ENCODE measurements around the gene ACE.

The ACE gene

GRCh38 chr17:63445954-63446752 lies 30.7 kb upstream of the ACE start, which contains the start of gene CYB561 (continued):
- TF ChIP-seq, protein P1, sequence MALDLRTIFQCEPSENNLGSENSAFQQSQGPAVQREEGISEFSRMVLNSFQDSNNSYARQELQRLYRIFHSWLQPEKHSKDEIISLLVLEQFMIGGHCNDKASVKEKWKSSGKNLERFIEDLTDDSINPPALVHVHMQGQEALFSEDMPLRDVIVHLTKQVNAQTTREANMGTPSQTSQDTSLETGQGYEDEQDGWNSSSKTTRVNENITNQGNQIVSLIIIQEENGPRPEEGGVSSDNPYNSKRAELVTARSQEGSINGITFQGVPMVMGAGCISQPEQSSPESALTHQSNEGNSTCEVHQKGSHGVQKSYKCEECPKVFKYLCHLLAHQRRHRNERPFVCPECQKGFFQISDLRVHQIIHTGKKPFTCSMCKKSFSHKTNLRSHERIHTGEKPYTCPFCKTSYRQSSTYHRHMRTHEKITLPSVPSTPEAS (tag by site-specific recombination; IDR thresholded peaks at IDR 0.05) = no peak

- POLR2A ChIA-PET = interaction anchor here (0.9 kb wide), 1 partner anchor 183 kb away, joined by 3 read pairs; no protein-coding TSS in a partner anchor
- TF ChIP-seq GLI4 (tag by site-specific recombination; IDR thresholded peaks at IDR 0.05) (no peak), KLF8 (tag by site-specific recombination; IDR thresholded peaks at IDR 0.05) (peak; percentile 23; the same call in 1 of the 2 replicates), SP2 (tag by site-specific recombination; IDR thresholded peaks at IDR 0.05) (peak; percentile 31; the same call in 1 of the 2 replicates), TRIM28 (IDR thresholded peaks at IDR 0.05; ENCODE audit: borderline replicate concordance, low read length) (no peak), ZNF433 (tag by site-specific recombination; IDR thresholded peaks at IDR 0.05; ENCODE audit: low read depth) (no peak), ZNF580 (tag by site-specific recombination; IDR thresholded peaks at IDR 0.05) (no peak), ZFP3 (tag by site-specific recombination; IDR thresholded peaks at IDR 0.05; ENCODE audit: low read depth) (no peak), ZNF280D (tag by site-specific recombination; IDR thresholded peaks at IDR 0.05) (no peak), ZNF529 (tag by site-specific recombination; IDR thresholded peaks at IDR 0.05; ENCODE audit: insufficient replicate concordance) (no peak), MEIS1 (CRISPR knock-in tag; IDR thresholded peaks at IDR 0.05; ENCODE audit: borderline replicate concordance) (0 out of 2 replicates have a peak, but pooled peaks have one; percentile 0)
- TF ChIP-seq, protein P2, sequence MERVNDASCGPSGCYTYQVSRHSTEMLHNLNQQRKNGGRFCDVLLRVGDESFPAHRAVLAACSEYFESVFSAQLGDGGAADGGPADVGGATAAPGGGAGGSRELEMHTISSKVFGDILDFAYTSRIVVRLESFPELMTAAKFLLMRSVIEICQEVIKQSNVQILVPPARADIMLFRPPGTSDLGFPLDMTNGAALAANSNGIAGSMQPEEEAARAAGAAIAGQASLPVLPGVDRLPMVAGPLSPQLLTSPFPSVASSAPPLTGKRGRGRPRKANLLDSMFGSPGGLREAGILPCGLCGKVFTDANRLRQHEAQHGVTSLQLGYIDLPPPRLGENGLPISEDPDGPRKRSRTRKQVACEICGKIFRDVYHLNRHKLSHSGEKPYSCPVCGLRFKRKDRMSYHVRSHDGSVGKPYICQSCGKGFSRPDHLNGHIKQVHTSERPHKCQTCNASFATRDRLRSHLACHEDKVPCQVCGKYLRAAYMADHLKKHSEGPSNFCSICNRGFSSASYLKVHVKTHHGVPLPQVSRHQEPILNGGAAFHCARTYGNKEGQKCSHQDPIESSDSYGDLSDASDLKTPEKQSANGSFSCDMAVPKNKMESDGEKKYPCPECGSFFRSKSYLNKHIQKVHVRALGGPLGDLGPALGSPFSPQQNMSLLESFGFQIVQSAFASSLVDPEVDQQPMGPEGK (tag by site-specific recombination; IDR thresholded peaks at IDR 0.05) = peak; percentile 47; the same call in 1 of the 2 replicates
- Histone ChIP-seq H3K4me1 (ENCODE audit: control insufficient read depth, insufficient read depth, low read length) (0 out of 2 replicates have a peak, but pooled peaks cover 2% of the 10 kb centered on the region), H3K9me3 (ENCODE audit: control insufficient read depth, insufficient read depth, low read depth, low read length) (no peaks in the 10 kb centered on the region), H3K4me3 (ENCODE audit: low read depth, low read length) (no peak overlapping the region), H3K36me3 (ENCODE audit: control insufficient read depth in 2 of 2, insufficient read depth in 1 of 2, low read length in 2 of 2) (no peaks in the 10 kb centered on the region), H3K27ac (ENCODE audit: extremely low read depth, low read depth, low read length) (peak overlapping the region; percentile 48; the same call in 1 of the 2 replicates)
- CTCF ChIA-PET = interaction anchor here (0.6 to 4.0 kb wide), 6 partner anchors 16 to 1643 kb away, joined by 3 to 14 read pairs (median 4); no protein-coding TSS in a partner anchor
These were observed 29.9 kb upstream of the ACE start for GRCh38 chr17:63446753-63447470.

GRCh38 chr17:63447471-63448009 lies 29.3 kb upstream of the ACE start:
- ChIA-PET POLR2A (interaction anchor here (0.9 kb wide), 1 partner anchor 183 kb away, joined by 3 read pairs; no protein-coding TSS in a partner anchor), CTCF (interaction anchor here (0.6 to 4.0 kb wide), 4 partner anchors 16 to 1643 kb away, joined by 4 to 14 read pairs (median 8); no protein-coding TSS in a partner anchor)
- H3K4me1 ChIP-seq (ENCODE audit: control insufficient read depth, insufficient read depth, low read length) = 0 out of 2 replicates have a peak, but pooled peaks cover 2% of the 10 kb centered on the region
- TF ChIP-seq ZNF521 (tag by site-specific recombination; IDR thresholded peaks at IDR 0.05) = no peak
- TF ChIP-seq KLF8 (tag by site-specific recombination; IDR thresholded peaks at IDR 0.05) = no peak
- no peak for TF ChIP-seq ZNF214 (tag by site-specific recombination; IDR thresholded peaks at IDR 0.05; ENCODE audit: borderline replicate concordance)
- TF ChIP-seq ZNF544 (tag by site-specific recombination; IDR thresholded peaks at IDR 0.05) = no peak
- 0 out of 2 replicates have a peak, but pooled peaks have one; percentile 16 for TF ChIP-seq ZNF341 (tag by site-specific recombination; IDR thresholded peaks at IDR 0.05; ENCODE audit: low read depth)
- 0 out of 2 replicates have a peak, but pooled peaks have one; percentile 26 for TF ChIP-seq KLF1 (tag by site-specific recombination; IDR thresholded peaks at IDR 0.05)
- no peak for TF ChIP-seq MYNN (tag by site-specific recombination; IDR thresholded peaks at IDR 0.05; ENCODE audit: borderline replicate concordance)
- TF ChIP-seq ZNF302 (tag by site-specific recombination; IDR thresholded peaks at IDR 0.05; ENCODE audit: low read depth) = no peak
- TF ChIP-seq ZNF324 (tag by site-specific recombination; IDR thresholded peaks at IDR 0.05) = no peak
- no peak for TF ChIP-seq ZNF2 (tag by site-specific recombination; IDR thresholded peaks at IDR 0.05)
- no peak for TF ChIP-seq TCF7L2 (IDR thresholded peaks at IDR 0.05; ENCODE audit: borderline replicate concordance, low read depth, low read length)

More at GRCh38 chr17:63447471-63448009, 29.3 kb upstream of the ACE start:
- no peaks in the 10 kb centered on the region for H3K36me3 ChIP-seq (ENCODE audit: control insufficient read depth in 2 of 2, insufficient read depth in 1 of 2, low read length in 2 of 2)
- H3K27ac ChIP-seq (ENCODE audit: extremely low read depth, low read depth, low read length) = no peak overlapping the region
- H3K9me3 ChIP-seq (ENCODE audit: control insufficient read depth, insufficient read depth, low read depth, low read length) = no peaks in the 10 kb centered on the region
- H3K4me3 ChIP-seq (ENCODE audit: low read depth, low read length) = no peak overlapping the region

Data from HEK293 (cell line).